ENCODE data around the gene LDLRAD4.
"Not testable (repeated sequence)": the region's sequence is repeated elsewhere in the genome, so short reads cannot be mapped to it uniquely, and the experiment has no call there.

The LDLRAD4 gene

GRCh38 chr18:13605477-13605876 is 386.9 kb downstream of the LDLRAD4 start:
- DNase-seq (ENCODE audit: low read depth): no peak

GRCh38 chr18:13605901-13606300 is 387.3 kb downstream of the LDLRAD4 start:
- DNase-seq (ENCODE audit: low read depth): no peak

DNA sequence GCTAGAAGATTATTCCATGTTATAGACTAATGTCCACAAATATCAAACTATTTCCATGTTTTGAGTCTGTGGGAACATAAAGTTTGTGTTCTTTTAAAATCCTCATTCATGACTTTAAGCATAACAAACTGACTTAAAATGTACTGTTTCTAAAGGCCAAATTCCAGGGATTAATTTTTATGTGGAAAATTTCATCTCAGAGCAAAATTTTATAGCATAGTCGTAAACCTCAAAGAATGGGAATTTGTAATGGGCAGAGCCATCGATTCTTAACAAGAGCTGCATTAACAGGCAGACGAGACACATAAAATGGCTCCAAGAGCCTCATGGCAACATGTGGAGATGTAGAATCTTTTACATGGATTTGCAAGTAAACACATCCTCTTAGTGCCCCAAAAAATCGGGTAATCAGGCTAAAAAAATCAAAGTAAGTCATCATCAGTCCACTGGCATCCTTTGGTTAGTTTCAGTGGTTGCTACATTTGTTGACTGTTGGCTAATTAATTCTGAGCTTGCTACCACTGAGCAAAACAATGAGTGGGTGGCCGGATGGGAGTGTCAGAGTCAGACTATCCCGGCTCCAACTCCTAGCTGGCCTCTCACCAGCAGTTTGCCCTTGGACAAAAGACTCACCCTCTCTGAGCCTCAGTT is 388.2 kb downstream of the LDLRAD4 start:
- DNase-seq (ENCODE audit: low read depth): no peak

DNA sequence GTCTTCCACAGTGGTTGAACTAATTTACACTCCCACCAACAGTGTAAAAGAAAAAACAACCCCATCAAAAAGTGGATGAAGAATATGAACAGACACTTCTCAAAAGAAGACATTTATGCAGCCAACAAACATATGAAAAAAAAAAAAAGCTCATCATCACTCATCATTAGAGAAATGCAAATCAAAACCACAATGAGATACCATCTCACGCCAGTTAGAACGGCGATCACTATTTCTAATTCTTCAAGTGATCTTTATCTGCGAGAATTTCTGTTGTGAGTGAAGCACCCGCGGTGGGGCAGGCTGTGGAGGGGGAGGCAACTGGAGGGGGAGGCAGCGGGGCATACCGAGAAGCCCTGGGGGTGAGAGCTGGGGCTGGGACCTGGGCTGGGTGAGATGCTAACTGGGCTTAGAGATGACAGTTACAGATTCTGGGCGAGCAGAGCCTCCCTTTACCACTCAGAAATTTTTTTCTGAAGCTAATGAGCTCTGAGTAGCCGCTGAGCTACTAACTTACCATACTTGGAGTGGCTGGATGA is 389.5 kb downstream of the LDLRAD4 start:
- not testable (repeated sequence) for DNase-seq (ENCODE audit: low read depth)

DNA sequence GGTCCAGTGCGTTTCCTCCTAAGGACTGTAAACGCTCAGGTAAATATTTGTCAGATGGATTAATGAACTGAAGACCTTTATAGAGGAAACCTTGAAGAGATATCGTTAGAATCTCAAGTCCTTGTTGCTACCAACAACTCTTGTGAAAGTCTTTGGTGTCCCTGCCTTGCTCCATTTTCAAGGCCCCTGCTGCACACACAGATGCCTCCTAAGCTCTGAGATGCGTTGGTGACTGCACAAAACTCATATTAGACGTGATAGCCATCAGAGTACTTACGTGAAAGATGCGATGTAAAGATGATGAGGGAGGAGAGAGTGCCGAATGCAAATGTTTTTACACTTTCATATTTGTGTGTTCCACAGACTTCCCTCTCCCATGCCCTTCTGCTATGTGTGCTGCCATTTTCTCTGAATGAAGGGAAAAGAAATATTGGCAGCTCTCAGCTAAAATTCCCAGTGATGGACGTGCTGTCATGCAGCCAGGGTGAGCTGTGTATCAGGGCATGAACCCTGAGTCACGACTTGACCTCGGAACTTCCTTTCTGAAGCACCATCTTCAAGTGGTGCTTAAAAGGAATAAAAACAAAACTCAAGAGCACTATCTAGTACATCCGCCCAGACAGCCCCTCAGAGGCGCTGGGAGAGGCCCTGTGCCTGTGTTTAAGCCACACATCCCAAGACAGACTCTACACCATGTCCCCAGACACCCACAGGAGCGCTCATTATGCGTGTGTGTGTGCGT is 390.4 kb downstream of the LDLRAD4 start:
- DNase-seq (ENCODE audit: low read depth): no peak

DNA sequence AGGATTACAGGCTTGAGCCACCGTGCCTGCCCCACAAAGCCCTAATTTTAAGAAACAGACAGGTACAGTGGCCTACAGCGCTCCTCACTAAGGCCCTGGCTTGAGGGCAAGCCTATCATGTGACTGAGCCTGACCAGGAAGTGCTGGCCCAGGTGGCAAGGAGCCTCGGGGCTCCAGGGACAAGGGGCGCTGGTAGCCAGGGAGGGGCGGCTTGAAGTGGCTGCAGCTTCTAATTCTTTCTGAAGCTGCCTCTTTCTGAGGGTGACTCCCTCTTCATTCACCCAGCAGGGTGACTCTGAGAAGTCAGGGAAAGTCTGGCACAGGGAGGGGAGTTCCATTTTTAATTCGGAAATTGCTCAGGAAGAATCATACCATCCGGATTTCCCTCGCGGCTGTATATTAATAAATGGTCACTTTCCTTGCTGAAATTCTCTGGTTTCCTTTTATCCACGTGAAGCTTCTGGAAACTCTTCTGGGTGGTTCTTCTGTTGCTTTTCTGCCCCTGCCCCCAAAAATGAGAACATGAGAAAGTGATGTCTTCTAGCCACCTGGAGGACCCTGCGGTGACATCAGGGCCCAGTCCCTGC is 392.1 kb downstream of the LDLRAD4 start:
- DNase-seq (ENCODE audit: low read depth): no peak

GRCh38 chr18:13611142-13611600 is 392.6 kb downstream of the LDLRAD4 start:
- peak; percentile 21 for DNase-seq (ENCODE audit: low read depth)

DNA sequence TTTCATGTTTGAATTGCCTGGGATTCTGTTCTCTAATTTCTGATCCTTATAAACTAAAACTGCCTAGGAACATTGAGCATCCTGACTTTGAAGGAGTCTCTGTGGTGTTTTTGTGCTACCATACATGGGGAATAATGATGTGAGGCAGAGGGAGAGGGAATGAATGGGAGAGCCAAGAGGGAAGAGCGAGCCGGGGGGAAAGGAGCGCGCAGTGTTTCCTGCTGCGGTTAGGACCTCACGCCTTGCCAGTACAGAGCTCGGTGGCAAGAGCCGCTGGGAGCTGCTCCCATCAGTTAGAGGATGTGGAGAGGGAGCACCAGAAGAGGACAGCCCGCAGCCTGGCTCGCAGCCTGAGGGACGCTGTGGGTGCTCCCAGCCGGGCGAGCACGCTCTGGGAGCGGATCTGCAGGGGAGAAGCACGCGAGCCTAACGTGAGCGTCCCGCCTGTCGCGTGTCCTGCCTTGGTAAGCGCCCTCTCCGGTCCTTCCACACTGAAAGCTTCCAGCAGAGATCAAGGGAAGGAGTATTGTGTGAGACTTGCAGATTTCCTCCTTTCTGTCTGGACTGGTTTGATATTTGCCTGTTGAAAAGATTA is 393.1 kb downstream of the LDLRAD4 start:
- peak; percentile 11 for DNase-seq (ENCODE audit: low read depth)

- DNase-seq (ENCODE audit: low read depth): no peak
Observed at GRCh38 chr18:13612196-13612997, 393.8 kb downstream of the LDLRAD4 start.

DNA sequence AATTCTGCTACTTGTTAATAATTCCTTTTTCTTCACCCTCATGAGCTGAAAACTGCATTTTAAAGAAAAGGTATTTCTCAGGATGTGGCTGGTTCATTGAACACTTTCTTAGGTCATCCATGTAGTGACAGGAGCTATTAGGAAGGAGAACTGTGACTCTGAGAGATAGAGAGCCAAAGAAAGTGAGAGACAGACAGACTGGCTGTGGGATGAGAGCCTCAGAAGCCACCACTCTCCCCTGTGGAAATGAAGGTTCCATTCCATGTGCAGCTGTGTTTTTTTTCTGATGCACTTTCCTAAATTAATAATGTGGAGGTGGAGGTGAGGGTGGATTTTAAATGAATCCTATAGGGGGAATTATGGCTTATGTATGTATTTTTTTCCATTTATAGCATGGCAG is 394.5 kb downstream of the LDLRAD4 start:
- no peak for DNase-seq (ENCODE audit: low read depth)

DNA sequence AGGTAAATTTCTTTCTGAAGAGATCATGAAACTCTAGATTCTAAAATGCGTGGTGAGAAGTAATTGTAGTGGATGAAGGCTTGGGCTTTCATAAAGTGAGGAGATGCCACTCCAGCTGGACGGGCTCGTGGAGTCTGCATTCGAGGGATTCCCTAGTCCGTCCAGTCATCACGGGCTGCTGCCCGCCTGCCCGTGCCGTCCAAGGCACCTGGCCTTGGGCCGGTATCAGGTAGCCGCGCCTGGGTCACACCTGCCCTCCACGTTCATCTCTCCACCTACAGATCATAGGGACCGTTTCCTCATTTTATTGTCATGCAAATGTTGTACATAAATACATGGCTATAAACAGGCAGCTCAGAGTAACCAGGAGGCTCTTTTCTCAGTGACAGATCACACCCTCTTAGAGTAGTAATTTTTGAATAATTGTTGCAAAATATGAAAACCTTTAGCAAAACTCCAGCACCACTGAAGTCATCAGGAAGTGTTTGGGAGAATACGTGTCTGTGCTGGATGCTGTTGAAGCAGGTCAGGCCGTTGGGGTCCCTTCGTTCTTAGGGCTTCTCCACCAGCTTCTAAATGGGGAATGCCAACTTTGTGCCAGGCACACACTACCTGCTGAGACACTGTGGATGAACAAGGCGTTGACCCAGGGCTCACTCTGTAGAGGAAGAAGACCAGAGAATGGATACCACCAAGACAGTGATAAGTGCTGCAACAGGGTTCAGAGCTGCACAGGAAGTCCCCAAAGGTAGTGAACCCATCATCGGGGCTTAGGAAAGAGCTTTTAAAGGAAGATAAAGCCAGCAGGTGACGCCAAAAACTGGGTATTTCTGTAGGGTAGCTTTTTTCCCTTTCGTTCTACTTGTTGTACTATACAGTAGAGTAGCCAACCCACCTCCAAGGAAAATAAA is 395.3 kb downstream of the LDLRAD4 start:
- no peak for DNase-seq (ENCODE audit: low read depth)

GRCh38 chr18:13614641-13615288 is 396.2 kb downstream of the LDLRAD4 start:
- DNase-seq (ENCODE audit: low read depth): no peak

- no peak for DNase-seq (ENCODE audit: low read depth)
Observed at GRCh38 chr18:13615432-13615861, 396.9 kb downstream of the LDLRAD4 start.

DNA sequence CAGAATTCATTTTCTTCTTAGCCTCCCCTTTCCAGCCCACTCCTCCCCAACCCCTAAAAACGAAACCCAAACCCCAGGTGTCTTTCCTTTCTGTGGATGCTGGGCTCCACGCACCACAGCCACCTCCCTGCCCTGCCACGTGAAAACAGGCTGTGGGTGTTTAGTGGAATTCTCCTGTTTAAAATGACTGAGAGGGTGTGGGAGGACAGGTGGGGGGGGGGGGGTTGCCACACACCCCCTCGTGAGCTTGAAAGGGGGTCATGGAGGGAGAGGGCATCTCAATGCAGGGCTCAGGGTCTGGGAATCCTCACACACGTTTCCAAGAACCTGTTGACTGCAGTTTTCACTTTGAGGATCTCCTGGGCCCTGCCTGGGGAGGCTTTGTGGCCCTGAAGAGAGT is 397.5 kb downstream of the LDLRAD4 start:
- no peak for DNase-seq (ENCODE audit: low read depth)

- DNase-seq (ENCODE audit: low read depth): no peak
Observed at GRCh38 chr18:13616525-13617035, 398.0 kb downstream of the LDLRAD4 start.

DNA sequence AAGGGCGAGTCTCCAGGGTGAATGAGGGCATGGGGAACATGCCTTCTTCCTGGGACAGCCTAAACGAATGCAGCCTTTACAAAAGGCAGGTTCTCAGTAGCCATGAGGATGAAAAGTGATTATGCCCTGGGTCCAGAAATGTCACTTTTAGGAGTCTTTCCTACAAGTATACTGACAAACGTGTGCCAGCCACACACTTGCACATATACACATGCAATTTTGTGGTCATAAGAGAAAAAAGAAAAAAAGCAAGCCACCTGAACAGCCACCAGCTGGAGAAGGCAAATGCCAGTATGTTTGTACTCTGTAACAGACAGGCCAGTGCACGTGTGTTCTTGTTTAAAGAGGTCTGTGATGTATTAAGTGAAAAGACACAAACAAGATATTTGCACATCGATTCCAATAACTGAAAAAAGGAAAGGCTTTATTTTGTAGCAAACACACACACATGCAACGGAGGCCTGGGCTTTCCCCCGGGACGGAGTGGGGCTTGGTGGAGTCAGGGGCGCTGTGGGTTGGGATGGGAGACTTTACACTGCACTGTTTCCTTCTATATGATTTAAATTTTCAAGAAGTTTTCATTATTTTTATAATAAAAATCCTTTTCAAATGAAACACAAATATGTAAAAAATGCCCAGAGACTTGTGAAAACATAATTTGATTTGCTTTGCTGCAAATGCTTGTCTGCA is 399.4 kb downstream of the LDLRAD4 start:
- no peak for DNase-seq (ENCODE audit: low read depth)

GRCh38 chr18:13618760-13619438 is 400.3 kb downstream of the LDLRAD4 start:
- no peak for DNase-seq (ENCODE audit: low read depth)

DNA sequence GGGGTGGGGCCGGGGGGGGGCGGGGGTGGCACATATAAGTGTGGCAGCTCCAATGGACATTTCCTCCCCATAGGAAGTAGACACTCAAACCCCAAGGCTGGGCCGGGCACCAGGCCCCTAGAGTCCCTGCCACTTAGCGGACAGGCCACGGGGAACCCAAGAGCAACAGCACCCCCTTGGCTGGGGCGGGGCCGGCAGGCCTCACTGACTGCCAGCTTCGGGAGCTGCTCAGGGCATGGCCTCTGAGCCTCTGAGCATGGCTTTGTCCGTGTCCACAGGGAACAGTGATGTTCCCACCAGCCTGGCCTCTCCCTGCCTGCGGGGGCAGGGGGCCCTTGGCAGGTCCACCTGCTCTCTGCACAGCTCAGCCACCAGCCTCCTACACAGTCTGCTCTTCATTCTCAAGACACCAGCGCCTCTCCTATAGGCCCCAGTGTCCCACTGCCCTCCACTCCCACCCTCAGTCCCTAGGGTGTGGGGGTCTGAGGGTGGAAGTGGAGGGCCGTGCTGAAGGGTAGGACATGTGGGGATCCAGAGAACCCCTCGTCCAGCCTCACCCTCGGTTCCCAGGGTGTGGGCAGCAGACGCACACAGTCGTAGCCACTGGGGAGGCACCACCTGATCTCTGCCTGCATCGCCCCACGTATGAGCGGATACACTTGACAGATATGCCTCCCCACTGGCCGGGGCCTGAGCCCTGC is 401.1 kb downstream of the LDLRAD4 start:
- DNase-seq (ENCODE audit: low read depth): no peak
